ENCODE measurements around the gene MARCHF2.
A peak's percentile ranks its signal among the peaks of the same experiment; 100 is the strongest.

Gene MARCHF2

GRCh38 chr19:8412783-8413628, at the start of gene MARCHF2:
MARCHF2 (plus strand) TSS chr19:8413305; CDS start chr19:8421841, 8,536 bp downstream.
- peak; percentile 100 for DNase-seq (ENCODE audit: low read depth)
- peak within 1 kb of the TSS; percentile 55 for H3K4me3 ChIP-seq (ENCODE audit: low read depth, low read length)
- TF ChIP-seq POLR2A (IDR thresholded peaks at IDR 0.05; ENCODE audit: extremely low read depth, insufficient read length) (peak; percentile 50), MYC (IDR thresholded peaks at IDR 0.05; ENCODE audit: low read depth, low read length) (peak; percentile 75; the same call in 1 of the 2 replicates), MAX (IDR thresholded peaks at IDR 0.05; ENCODE audit: low read depth, low read length) (no peak; the same call in 1 of the 2 replicates)
- TF ChIP-seq, protein P1, sequence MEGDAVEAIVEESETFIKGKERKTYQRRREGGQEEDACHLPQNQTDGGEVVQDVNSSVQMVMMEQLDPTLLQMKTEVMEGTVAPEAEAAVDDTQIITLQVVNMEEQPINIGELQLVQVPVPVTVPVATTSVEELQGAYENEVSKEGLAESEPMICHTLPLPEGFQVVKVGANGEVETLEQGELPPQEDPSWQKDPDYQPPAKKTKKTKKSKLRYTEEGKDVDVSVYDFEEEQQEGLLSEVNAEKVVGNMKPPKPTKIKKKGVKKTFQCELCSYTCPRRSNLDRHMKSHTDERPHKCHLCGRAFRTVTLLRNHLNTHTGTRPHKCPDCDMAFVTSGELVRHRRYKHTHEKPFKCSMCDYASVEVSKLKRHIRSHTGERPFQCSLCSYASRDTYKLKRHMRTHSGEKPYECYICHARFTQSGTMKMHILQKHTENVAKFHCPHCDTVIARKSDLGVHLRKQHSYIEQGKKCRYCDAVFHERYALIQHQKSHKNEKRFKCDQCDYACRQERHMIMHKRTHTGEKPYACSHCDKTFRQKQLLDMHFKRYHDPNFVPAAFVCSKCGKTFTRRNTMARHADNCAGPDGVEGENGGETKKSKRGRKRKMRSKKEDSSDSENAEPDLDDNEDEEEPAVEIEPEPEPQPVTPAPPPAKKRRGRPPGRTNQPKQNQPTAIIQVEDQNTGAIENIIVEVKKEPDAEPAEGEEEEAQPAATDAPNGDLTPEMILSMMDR (IDR thresholded peaks at IDR 0.05; ENCODE audit: low read depth, low read length), result peak; percentile 78

DNA sequence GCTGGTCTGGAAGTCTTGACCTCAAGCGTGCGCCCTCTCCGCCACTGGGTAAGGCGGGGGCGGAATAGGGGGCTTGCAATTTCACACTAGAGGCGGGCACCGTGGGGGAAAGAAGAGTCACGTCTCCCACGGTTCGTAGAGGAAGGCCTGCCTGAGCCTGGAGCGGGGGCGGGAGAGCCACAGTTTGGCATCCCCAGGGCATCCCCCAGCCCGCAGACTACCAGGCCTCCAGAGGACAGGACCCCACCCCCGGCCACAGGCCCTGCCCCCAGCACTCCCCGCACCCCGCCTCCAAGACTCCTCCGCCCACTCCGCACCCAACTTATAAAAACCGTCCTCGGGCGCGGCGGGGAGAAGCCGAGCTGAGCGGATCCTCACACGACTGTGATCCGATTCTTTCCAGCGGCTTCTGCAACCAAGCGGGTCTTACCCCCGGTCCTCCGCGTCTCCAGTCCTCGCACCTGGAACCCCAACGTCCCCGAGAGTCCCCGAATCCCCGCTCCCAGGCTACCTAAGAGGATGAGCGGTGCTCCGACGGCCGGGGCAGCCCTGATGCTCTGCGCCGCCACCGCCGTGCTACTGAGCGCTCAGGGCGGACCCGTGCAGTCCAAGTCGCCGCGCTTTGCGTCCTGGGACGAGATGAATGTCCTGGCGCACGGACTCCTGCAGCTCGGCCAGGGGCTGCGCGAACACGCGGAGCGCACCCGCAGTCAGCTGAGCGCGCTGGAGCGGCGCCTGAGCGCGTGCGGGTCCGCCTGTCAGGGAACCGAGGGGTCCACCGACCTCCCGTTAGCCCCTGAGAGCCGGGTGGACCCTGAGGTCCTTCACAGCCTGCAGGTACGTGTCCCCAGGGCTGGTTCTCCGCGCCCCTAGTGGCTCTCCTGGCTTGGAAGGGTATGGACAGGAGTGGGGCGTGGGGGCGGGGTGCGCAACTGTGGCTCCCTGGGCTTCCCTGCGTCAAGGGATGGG, 49.0 kb upstream of the MARCHF2 start, which contains the start of gene ANGPTL4:
Gene ANGPTL4, plus strand, starts transcription at position 353 of the 969 bp plus-strand sequence. Its CDS starts 167 bp downstream, at position 520.
- TF ChIP-seq MYC (IDR thresholded peaks at IDR 0.05; ENCODE audit: low read depth, low read length) (no peak), MAX (IDR thresholded peaks at IDR 0.05; ENCODE audit: low read depth, low read length) (no peak), POLR2A (IDR thresholded peaks at IDR 0.05; ENCODE audit: extremely low read depth, insufficient read length) (no peak)
- TF ChIP-seq, protein P1 (IDR thresholded peaks at IDR 0.05; ENCODE audit: low read depth, low read length), result no peak
- peak within 1 kb of the TSS; percentile 41 for H3K4me3 ChIP-seq (ENCODE audit: low read depth, low read length)
- DNase-seq (ENCODE audit: low read depth), result peak; percentile 86

DNA sequence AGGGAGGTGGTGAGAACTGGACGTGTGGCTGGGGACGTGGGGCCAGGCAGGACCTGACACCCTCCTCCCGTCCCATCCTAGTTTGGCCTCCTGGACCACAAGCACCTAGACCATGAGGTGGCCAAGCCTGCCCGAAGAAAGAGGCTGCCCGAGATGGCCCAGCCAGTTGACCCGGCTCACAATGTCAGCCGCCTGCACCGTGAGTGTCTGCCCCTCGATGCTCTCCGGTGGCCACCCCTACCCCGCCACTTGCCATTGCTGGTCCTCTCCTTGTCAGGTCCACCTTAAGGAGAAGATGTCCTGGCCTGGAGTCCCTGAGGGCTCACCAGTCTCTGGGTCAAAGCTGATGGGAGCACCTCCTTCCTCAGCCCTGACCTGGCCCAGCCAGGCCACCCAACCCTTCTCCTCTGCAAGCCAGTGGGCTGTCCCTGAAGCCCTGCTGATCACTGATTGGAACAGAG, 47.0 kb upstream of the MARCHF2 start:
- TF ChIP-seq, protein P1 (IDR thresholded peaks at IDR 0.05; ENCODE audit: low read depth, low read length), result no peak
- no peak for TF ChIP-seq MAX (IDR thresholded peaks at IDR 0.05; ENCODE audit: low read depth, low read length)
- no peak for TF ChIP-seq MYC (IDR thresholded peaks at IDR 0.05; ENCODE audit: low read depth, low read length)
- no peak for TF ChIP-seq POLR2A (IDR thresholded peaks at IDR 0.05; ENCODE audit: extremely low read depth, insufficient read length)
- no peak overlapping the region for H3K4me3 ChIP-seq (ENCODE audit: low read depth, low read length)
- no peak for DNase-seq (ENCODE audit: low read depth)

- no peak overlapping the region for H3K4me3 ChIP-seq (ENCODE audit: low read depth, low read length)
Observed at GRCh38 chr19:8366961-8367326, 46.2 kb upstream of the MARCHF2 start.

More at GRCh38 chr19:8366961-8367326, 46.2 kb upstream of the MARCHF2 start:
- peak; percentile 32 for DNase-seq (ENCODE audit: low read depth)
- no peak for TF ChIP-seq MAX (IDR thresholded peaks at IDR 0.05; ENCODE audit: low read depth, low read length)
- TF ChIP-seq, protein P1 (IDR thresholded peaks at IDR 0.05; ENCODE audit: low read depth, low read length), result no peak
- TF ChIP-seq MYC (IDR thresholded peaks at IDR 0.05; ENCODE audit: low read depth, low read length), result no peak
- TF ChIP-seq POLR2A (IDR thresholded peaks at IDR 0.05; ENCODE audit: extremely low read depth, insufficient read length), result no peak

Measured in NB4 (cell line).